PC-3 (cell line): ENCODE results near the gene RANBP2. TPM values are rescaled to one million over a fixed set of nuclear protein-coding genes. Genes with fewer than 3 reads are reported as not detected.

Experiments
- ATAC-seq: fragments of 200-7000 bp; cut with Tn5 transposase; 2 replicates; pipeline ENCODE4 v1.9.1; 2020; ENCODE audit warnings: mild to moderate bottlenecking, moderate library complexity
- BruUV-seq: library from RNA; stranded (reverse); fragments of 400-500 nt; replicated peaks from 2 replicates; lab custom pipeline; 2021; lab: Mats Ljungman, UMichigan
- CTCF ChIA-PET: fragments of 300-600 bp; sonication (Branson Sonifier 250); formaldehyde crosslinking; loops from one replicate; lab custom pipeline; 2022; ENCODE audit warnings: antibody characterized with exemption; lab: Charles Lee
- POLR2A ChIA-PET: fragments of 300-600 bp; sonication (Branson Sonifier 250); formaldehyde crosslinking; loops from one replicate; lab custom pipeline; 2022; ENCODE audit warnings: antibody characterized with exemption; ENCODE audit not compliant: unreplicated experiment; lab: Charles Lee
- DNase-seq: peaks from one replicate; pipeline ENCODE4 v3.0.0-alpha.2; 2015
- H2AFZ ChIP-seq: fragments of 300-600 bp; sonication (generic); 2 replicates; pipeline ENCODE4 v1.6.0; 2016; ENCODE audit warnings: antibody characterized with exemption, low read length
- H3F3A ChIP-seq: fragments of 300-600 bp; sonication (generic); one replicate; pipeline ENCODE4 v1.6.0; 2017; ENCODE audit warnings: antibody characterized with exemption, low read length, control low read depth, mild to moderate bottlenecking; ENCODE audit not compliant: unreplicated experiment
- H3K27ac ChIP-seq: fragments of 300-600 bp; sonication (generic); 2 replicates; pipeline ENCODE4 v1.5.1; 2016; ENCODE audit warnings: mild to moderate bottlenecking, low read length
- H3K27me3 ChIP-seq: fragments of 300-600 bp; sonication (generic); 2 replicates; pipeline ENCODE4 v1.6.1; 2016; ENCODE audit warnings: low read length, mixed read lengths
- H3K36me3 ChIP-seq: fragments of 300-600 bp; sonication (generic); 2 replicates; pipeline ENCODE4 v1.6.1; 2016; ENCODE audit warnings: low read depth, mixed run types, low read length, mixed read lengths
- H3K4me1 ChIP-seq: fragments of 300-600 bp; sonication (generic); 2 replicates; pipeline ENCODE4 v1.5.1; 2016; ENCODE audit warnings: low read length; ENCODE audit not compliant: insufficient read depth
- H3K4me2 ChIP-seq: fragments of 300-600 bp; sonication (generic); 2 replicates; pipeline ENCODE4 v1.6.0; 2016; ENCODE audit warnings: low read length
- H3K4me3 ChIP-seq: fragments of 300-600 bp; sonication (generic); 2 replicates; pipeline ENCODE4 v1.5.1; 2016; ENCODE audit warnings: mild to moderate bottlenecking, low read length, mixed read lengths
- H3K79me2 ChIP-seq: fragments of 300-600 bp; sonication (generic); 2 replicates; pipeline ENCODE4 v1.6.1; 2017; ENCODE audit warnings: low read length, mixed read lengths
- H3K9ac ChIP-seq: fragments of 300-600 bp; sonication (generic); 2 replicates; pipeline ENCODE4 v1.6.0; 2016; ENCODE audit warnings: mild to moderate bottlenecking, low read length
- H3K9me2 ChIP-seq: fragments of 300-600 bp; sonication (generic); replicated peaks from 2 replicates; pipeline ENCODE4 v1.6.1; 2016; ENCODE audit warnings: mixed run types, low read length, mixed read lengths
- H3K9me3 ChIP-seq: fragments of 300-600 bp; sonication (generic); 2 replicates; pipeline ENCODE4 v1.6.1; 2016; ENCODE audit warnings: low read length, mixed read lengths
- H4K20me1 ChIP-seq: fragments of 300-600 bp; sonication (generic); 2 replicates; pipeline ENCODE4 v1.6.1; 2016; ENCODE audit warnings: low read length, mixed read lengths
- EZH2 ChIP-seq: fragments of 300-600 bp; sonication (generic); IDR thresholded peaks from one replicate; pipeline ENCODE4 v1.6.1; 2017; ENCODE audit warnings: antibody characterized with exemption, mild to moderate bottlenecking, low read length; ENCODE audit not compliant: unreplicated experiment
- EZH2phosphoT487 ChIP-seq: fragments of 300-600 bp; sonication (generic); IDR thresholded peaks from 2 replicates; pipeline ENCODE4 v1.6.1; 2018; ENCODE audit warnings: mild to moderate bottlenecking, antibody characterized with exemption, low read length, borderline replicate concordance
- intact Hi-C: fragments of 100-400 bp; cut with micrococcal nuclease; formaldehyde crosslinking; loops from 2 replicates; pipeline ENCODE4 v1.9.0; 2023
- total RNA-seq: library from RNA; depleted of rRNA; stranded (reverse); fragments of >200 nt; gene quantifications from 2 replicates; pipeline ENCODE4 v1.2.3, GENCODE V29; 2014
- TF ChIP-seq, protein P1 (sequence below): fragments of 300-600 bp; sonication (generic); conservative IDR thresholded peaks from 2 replicates; pipeline ENCODE4 v1.5.1; 2017; ENCODE audit warnings: antibody characterized with exemption, low read depth, mild to moderate bottlenecking, low read length

Gene RANBP2
- total RNA-seq, 1 experiment from 2014 or later, result 42.2 TPM

DNA sequence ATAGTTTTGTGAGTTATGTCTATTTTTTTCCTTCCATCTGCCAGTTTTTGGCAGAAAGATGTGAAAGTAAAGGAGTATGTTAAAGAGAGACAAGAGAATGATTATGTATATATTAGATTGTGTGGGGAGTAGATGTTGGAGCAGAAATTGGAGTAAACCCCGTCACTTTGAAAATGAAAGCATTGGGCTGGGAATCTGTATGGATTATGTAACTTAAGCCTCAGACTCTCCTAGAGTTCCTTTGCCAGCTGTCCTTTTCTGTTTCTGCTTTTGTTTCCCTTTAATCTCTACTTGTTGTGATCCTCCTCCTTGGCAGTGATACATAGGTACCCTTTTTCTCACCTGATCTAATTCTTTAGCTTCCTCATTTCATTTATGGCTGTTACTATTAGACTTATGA lies 86.5 kb downstream of the RANBP2 start:
- Histone ChIP-seq H3K4me3 (no peak overlapping the region), H3K9me2 (no peaks in the 10 kb centered on the region), H3K79me2 (peaks cover 25% of the 10 kb centered on the region), H3K4me1 (no peaks in the 10 kb centered on the region), H3K9ac (no peak overlapping the region), H2AFZ (no peak overlapping the region), H3F3A (no peaks in the 10 kb centered on the region), H3K27ac (no peak overlapping the region), H3K9me3 (no peaks in the 10 kb centered on the region), H3K4me2 (no peak overlapping the region), H3K36me3 (peaks cover 40% of the 10 kb centered on the region), H3K27me3 (no peaks in the 10 kb centered on the region), H4K20me1 (no peaks in the 10 kb centered on the region)
- no peak for DNase-seq
- CTCF ChIA-PET, result no interaction called here
- intact Hi-C loops, result no loop called here
- no peak for ATAC-seq
- BruUV-seq, result no TSS peak
- POLR2A ChIA-PET, result no interaction called here
- no peak for TF ChIP-seq EZH2phosphoT487
- TF ChIP-seq, protein P1, sequence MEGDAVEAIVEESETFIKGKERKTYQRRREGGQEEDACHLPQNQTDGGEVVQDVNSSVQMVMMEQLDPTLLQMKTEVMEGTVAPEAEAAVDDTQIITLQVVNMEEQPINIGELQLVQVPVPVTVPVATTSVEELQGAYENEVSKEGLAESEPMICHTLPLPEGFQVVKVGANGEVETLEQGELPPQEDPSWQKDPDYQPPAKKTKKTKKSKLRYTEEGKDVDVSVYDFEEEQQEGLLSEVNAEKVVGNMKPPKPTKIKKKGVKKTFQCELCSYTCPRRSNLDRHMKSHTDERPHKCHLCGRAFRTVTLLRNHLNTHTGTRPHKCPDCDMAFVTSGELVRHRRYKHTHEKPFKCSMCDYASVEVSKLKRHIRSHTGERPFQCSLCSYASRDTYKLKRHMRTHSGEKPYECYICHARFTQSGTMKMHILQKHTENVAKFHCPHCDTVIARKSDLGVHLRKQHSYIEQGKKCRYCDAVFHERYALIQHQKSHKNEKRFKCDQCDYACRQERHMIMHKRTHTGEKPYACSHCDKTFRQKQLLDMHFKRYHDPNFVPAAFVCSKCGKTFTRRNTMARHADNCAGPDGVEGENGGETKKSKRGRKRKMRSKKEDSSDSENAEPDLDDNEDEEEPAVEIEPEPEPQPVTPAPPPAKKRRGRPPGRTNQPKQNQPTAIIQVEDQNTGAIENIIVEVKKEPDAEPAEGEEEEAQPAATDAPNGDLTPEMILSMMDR, result no peak
- no peak for TF ChIP-seq EZH2

DNA sequence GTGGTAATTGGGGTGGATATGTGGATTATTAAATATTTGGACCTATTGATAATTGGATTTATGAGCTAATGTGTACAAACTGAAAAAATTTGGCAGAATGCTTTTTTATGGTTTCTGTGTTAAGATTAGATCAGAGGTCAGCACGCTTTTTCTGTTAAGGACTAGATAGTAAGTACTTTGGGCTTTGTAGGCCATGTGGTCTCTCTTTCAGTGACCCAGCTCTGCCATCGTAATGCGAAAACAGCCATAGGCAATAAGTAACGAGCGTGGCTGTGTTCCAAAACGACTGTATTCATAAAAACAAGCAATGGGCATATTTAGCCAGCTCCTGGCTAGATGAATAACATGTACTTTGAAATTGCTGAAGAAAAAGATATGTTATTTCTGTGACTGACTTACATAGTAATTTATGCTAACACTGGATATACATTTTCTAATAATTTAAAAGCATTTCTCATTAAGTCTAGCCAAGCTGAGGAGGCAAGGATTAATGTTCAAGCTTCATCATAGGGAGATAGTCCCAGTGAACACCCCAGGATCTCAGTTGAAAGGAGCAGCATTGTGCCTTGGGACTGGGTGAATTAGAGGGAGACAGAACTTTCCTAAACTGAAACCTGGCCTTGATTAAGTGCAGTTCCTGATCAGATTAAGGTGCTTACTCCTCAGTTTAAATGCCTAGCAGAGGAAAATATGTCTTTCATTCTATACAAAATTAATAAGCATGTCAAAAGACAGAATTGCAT lies 87.3 kb downstream of the RANBP2 start:
- intact Hi-C loops, result no loop called here
- Histone ChIP-seq H3K9me2 (no peaks in the 10 kb centered on the region), H3F3A (no peaks in the 10 kb centered on the region), H3K9ac (no peak overlapping the region), H3K4me3 (no peak overlapping the region), H4K20me1 (no peaks in the 10 kb centered on the region), H3K4me2 (no peak overlapping the region), H3K9me3 (no peaks in the 10 kb centered on the region), H3K36me3 (peaks cover 40% of the 10 kb centered on the region), H2AFZ (no peak overlapping the region), H3K4me1 (no peaks in the 10 kb centered on the region), H3K79me2 (peaks cover 25% of the 10 kb centered on the region), H3K27me3 (no peaks in the 10 kb centered on the region), H3K27ac (no peak overlapping the region)
- BruUV-seq, result no TSS peak
- ChIA-PET CTCF (no interaction called here), POLR2A (no interaction called here)
- DNase-seq (no peak), ATAC-seq (no peak)
- TF ChIP-seq, protein P1, result no peak
- TF ChIP-seq EZH2 (no peak), EZH2phosphoT487 (no peak)

DNA sequence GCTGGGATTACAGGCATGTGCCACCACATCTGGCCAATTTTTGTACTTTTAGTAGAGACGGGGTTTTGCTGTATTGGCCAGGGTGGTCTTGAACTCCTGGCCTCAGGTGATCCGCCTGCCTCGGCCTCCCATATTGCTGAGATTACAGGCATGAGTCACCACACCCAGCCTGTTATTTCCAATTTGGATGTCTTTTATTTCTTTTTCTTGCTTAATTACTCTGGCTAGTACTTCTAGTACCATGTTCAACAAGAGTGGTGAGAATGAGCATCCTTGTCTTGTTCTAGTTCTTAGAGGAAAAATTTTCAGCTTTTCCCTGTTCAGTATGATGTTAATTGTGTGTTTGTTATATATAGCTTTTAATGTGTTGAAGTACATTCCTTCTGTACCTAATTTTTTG lies 90.7 kb downstream of the RANBP2 start:
- no peaks in the 10 kb centered on the region for H3K4me1 ChIP-seq
- peaks cover 46% of the 10 kb centered on the region for H3K36me3 ChIP-seq
- H3K4me3 ChIP-seq, result no peak overlapping the region
- no peak overlapping the region for H3K4me2 ChIP-seq
- ATAC-seq, result no peak
- POLR2A ChIA-PET, result no interaction called here
- peaks cover 25% of the 10 kb centered on the region for H3K79me2 ChIP-seq
- no TSS peak for BruUV-seq
- no peaks in the 10 kb centered on the region for H3F3A ChIP-seq
- no peaks in the 10 kb centered on the region for H4K20me1 ChIP-seq
- no peak overlapping the region for H2AFZ ChIP-seq
- no peaks in the 10 kb centered on the region for H3K27me3 ChIP-seq
- H3K9me2 ChIP-seq, result no peaks in the 10 kb centered on the region
- intact Hi-C loops, result no loop called here
- no peak for DNase-seq
- no peak overlapping the region for H3K9ac ChIP-seq
- no peaks in the 10 kb centered on the region for H3K9me3 ChIP-seq
- no peak overlapping the region for H3K27ac ChIP-seq
- TF ChIP-seq EZH2 (no peak), EZH2phosphoT487 (no peak)
- TF ChIP-seq, protein P1, result no peak
- CTCF ChIA-PET, result interaction anchor here (0.6 kb wide), 1 partner anchor 305 kb away, joined by 4 read pairs; no protein-coding TSS in a partner anchor
